DOHH2 (cell line): ENCODE results near the gene CDC16.

Experiments used
- H3F3A ChIP-seq: fragments of 200-600 bp; sonication (generic), shearing (Covaris generic); 2 replicates; pipeline ENCODE4 v1.6.0; 2016; ENCODE audit warnings: antibody characterized with exemption, mild to moderate bottlenecking; ENCODE audit not compliant: control insufficient read depth, insufficient read depth
- H3K27ac ChIP-seq: fragments of 200-600 bp; sonication (generic); 2 replicates; pipeline ENCODE4 v1.5.1; 2014; ENCODE audit warnings: low read depth, mild to moderate bottlenecking, low read length, moderate library complexity
- H3K27me3 ChIP-seq: fragments of 200-600 bp; sonication (generic); 2 replicates; pipeline ENCODE4 v1.6.1; 2014; ENCODE audit warnings: mild to moderate bottlenecking, low read length, mixed read lengths; ENCODE audit not compliant: control insufficient read depth
- H3K36me3 ChIP-seq: fragments of 200-600 bp; sonication (generic); 2 replicates; pipeline ENCODE4 v1.6.1; 2014; ENCODE audit warnings: mild to moderate bottlenecking, low read length, moderate library complexity, mixed read lengths; ENCODE audit not compliant: control insufficient read depth
- H3K4me1 ChIP-seq: fragments of 200-600 bp; sonication (generic); 2 replicates; pipeline ENCODE4 v1.6.1; 2014; ENCODE audit warnings: mild to moderate bottlenecking, low read length, mixed read lengths; ENCODE audit not compliant: control insufficient read depth
- H3K4me2 ChIP-seq: fragments of 200-600 bp; sonication (generic); 2 replicates; pipeline ENCODE4 v1.6.0; 2014; ENCODE audit warnings: mild to moderate bottlenecking, low read length, moderate library complexity
- H3K4me3 ChIP-seq: fragments of 200-600 bp; sonication (generic); 2 replicates; pipeline ENCODE4 v1.5.1; 2014; ENCODE audit warnings: mild to moderate bottlenecking, low read length, mixed read lengths
- H3K79me2 ChIP-seq: fragments of 200-600 bp; sonication (generic); 2 replicates; pipeline ENCODE4 v1.6.1; 2014; ENCODE audit warnings: mild to moderate bottlenecking, low read length, mixed read lengths; ENCODE audit not compliant: control insufficient read depth
- H3K9me2 ChIP-seq: fragments of 200-600 bp; sonication (generic); replicated peaks from 2 replicates; pipeline ENCODE4 v1.6.1; 2014; ENCODE audit warnings: mild to moderate bottlenecking, low read length, mixed read lengths; ENCODE audit not compliant: control insufficient read depth
- H3K9me3 ChIP-seq: fragments of 200-600 bp; sonication (generic); 2 replicates; pipeline ENCODE4 v1.6.1; 2014; ENCODE audit warnings: antibody characterized with exemption, low read length, mixed read lengths; ENCODE audit not compliant: control insufficient read depth, insufficient read depth
- H4K20me1 ChIP-seq: fragments of 200-600 bp; sonication (generic); 2 replicates; pipeline ENCODE4 v1.6.0; 2014; ENCODE audit warnings: low read depth, mild to moderate bottlenecking, antibody characterized with exemption, low read length, moderate library complexity; ENCODE audit not compliant: control insufficient read depth, insufficient read depth
- EZH2phosphoT487 ChIP-seq: fragments of 200-600 bp; sonication (generic); IDR thresholded peaks from 2 replicates; pipeline ENCODE4 v1.6.1; 2017; ENCODE audit warnings: borderline replicate concordance, mild to moderate bottlenecking, antibody characterized with exemption, low read length, moderate library complexity, mixed read lengths
- TF ChIP-seq, protein P1 (sequence below): fragments of 200-600 bp; sonication (generic); IDR thresholded peaks from one replicate; pipeline ENCODE4 v1.5.1; 2014; ENCODE audit warnings: antibody characterized with exemption, mild to moderate bottlenecking, low read depth, low read length; ENCODE audit not compliant: poor library complexity, severe bottlenecking

CDC16 gene

DNA sequence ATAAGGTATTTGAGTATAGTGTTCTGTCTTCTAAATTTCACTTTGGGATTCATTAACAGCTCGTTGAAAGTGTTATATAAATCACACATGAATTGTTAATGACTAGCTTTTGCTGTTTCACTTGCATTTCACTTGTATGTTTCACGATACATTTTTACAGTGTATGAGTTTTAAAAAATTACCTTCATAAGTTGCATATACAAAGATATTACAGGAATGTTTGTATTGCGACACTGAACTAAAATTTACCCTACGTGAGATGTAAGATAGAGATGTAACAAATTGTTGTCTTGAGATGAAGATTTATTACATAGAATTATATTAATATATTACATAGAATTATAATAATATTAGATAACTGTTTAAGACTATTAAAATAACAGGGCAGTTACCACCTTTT lies 1.5 kb downstream of the CDC16 start:
- Histone ChIP-seq H3K9me2 (no peaks in the 10 kb centered on the region), H3K4me3 (peak overlapping the region; percentile 86), H3K79me2 (peaks cover 26% of the 10 kb centered on the region), H3K27me3 (no peaks in the 10 kb centered on the region), H4K20me1 (peaks cover 4% of the 10 kb centered on the region; the same call in 1 of the 2 replicates), H3K27ac (no peak overlapping the region), H3K4me1 (peaks cover 12% of the 10 kb centered on the region), H3K9me3 (no peaks in the 10 kb centered on the region), H3K36me3 (peaks cover 54% of the 10 kb centered on the region), H3K4me2 (peak overlapping the region; percentile 95), H3F3A (no peaks in the 10 kb centered on the region)
- TF ChIP-seq, protein P1, sequence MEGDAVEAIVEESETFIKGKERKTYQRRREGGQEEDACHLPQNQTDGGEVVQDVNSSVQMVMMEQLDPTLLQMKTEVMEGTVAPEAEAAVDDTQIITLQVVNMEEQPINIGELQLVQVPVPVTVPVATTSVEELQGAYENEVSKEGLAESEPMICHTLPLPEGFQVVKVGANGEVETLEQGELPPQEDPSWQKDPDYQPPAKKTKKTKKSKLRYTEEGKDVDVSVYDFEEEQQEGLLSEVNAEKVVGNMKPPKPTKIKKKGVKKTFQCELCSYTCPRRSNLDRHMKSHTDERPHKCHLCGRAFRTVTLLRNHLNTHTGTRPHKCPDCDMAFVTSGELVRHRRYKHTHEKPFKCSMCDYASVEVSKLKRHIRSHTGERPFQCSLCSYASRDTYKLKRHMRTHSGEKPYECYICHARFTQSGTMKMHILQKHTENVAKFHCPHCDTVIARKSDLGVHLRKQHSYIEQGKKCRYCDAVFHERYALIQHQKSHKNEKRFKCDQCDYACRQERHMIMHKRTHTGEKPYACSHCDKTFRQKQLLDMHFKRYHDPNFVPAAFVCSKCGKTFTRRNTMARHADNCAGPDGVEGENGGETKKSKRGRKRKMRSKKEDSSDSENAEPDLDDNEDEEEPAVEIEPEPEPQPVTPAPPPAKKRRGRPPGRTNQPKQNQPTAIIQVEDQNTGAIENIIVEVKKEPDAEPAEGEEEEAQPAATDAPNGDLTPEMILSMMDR: no peak
- TF ChIP-seq EZH2phosphoT487: no peak

- H3K4me3 ChIP-seq: no peak overlapping the region
- no peaks in the 10 kb centered on the region for H3K27me3 ChIP-seq
- H3K36me3 ChIP-seq: peaks cover 68% of the 10 kb centered on the region
- no peak overlapping the region for H3K27ac ChIP-seq
- H3F3A ChIP-seq: no peaks in the 10 kb centered on the region
- TF ChIP-seq, protein P1: no peak
- no peak for TF ChIP-seq EZH2phosphoT487
- H3K9me2 ChIP-seq: no peaks in the 10 kb centered on the region
- peaks cover 26% of the 10 kb centered on the region for H3K79me2 ChIP-seq
- peaks cover 4% of the 10 kb centered on the region; the same call in 1 of the 2 replicates for H4K20me1 ChIP-seq
- no peak overlapping the region for H3K4me2 ChIP-seq
- peaks cover 12% of the 10 kb centered on the region for H3K4me1 ChIP-seq
- H3K9me3 ChIP-seq: no peaks in the 10 kb centered on the region
Observed at GRCh38 chr13:114237415-114238112, 2.9 kb downstream of the CDC16 start.

GRCh38 chr13:114241918-114242317 lies 7.2 kb downstream of the CDC16 start:
- H3K9me2 ChIP-seq: no peaks in the 10 kb centered on the region
- no peaks in the 10 kb centered on the region for H3K9me3 ChIP-seq
- H3K27me3 ChIP-seq: no peaks in the 10 kb centered on the region
- peaks cover 6% of the 10 kb centered on the region for H3K79me2 ChIP-seq
- peaks cover 97% of the 10 kb centered on the region for H3K36me3 ChIP-seq
- H3K27ac ChIP-seq: no peak overlapping the region
- no peaks in the 10 kb centered on the region for H4K20me1 ChIP-seq
- H3K4me1 ChIP-seq: no peaks in the 10 kb centered on the region
- H3K4me2 ChIP-seq: no peak overlapping the region
- H3K4me3 ChIP-seq: no peak overlapping the region
- TF ChIP-seq, protein P1: no peak
- no peak for TF ChIP-seq EZH2phosphoT487
- H3F3A ChIP-seq: no peaks in the 10 kb centered on the region
